ENCODE measurements around the gene FSTL1. TPM values are rescaled to one million over a fixed set of nuclear protein-coding genes. Genes with fewer than 3 reads are reported as not detected.

FSTL1 gene
- total and polyA plus RNA-seq, 2 experiments from 2014 or later, result 142 to 353 TPM

DNA sequence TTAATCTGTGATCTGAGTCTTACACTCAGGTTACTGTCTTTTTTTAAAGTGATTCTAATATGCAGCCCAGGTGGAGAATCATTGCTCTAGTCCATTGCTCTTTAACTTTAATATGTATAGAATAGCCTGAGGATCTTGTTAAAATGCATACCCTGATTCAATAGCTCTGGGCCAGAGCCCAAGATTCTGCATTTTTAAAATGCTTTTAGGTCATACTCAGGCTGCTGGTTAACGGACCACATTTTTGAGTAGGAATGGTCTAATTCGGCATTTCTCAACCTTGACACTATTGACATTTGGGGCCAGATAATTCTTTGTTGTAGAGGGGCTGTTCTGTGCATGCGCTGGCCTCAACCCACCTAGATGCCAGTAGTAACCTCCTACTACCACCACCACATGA, 20.9 kb upstream of the FSTL1 start:
- Histone ChIP-seq H3K4me1 (ENCODE audit: low read depth) (no peaks in the 10 kb centered on the region), H3K27ac (no peak overlapping the region), H3K36me3 (no peaks in the 10 kb centered on the region), H3K9me3 (ENCODE audit: low read depth) (no peaks in the 10 kb centered on the region), H3K27me3 (no peaks in the 10 kb centered on the region), H3K4me3 (no peak overlapping the region)
- peak in 1 of 2 donors; percentile 62 for DNase-seq (ENCODE audit: low read depth in 1 of 2, low spot score in 1 of 2)
- TF ChIP-seq, protein P1, sequence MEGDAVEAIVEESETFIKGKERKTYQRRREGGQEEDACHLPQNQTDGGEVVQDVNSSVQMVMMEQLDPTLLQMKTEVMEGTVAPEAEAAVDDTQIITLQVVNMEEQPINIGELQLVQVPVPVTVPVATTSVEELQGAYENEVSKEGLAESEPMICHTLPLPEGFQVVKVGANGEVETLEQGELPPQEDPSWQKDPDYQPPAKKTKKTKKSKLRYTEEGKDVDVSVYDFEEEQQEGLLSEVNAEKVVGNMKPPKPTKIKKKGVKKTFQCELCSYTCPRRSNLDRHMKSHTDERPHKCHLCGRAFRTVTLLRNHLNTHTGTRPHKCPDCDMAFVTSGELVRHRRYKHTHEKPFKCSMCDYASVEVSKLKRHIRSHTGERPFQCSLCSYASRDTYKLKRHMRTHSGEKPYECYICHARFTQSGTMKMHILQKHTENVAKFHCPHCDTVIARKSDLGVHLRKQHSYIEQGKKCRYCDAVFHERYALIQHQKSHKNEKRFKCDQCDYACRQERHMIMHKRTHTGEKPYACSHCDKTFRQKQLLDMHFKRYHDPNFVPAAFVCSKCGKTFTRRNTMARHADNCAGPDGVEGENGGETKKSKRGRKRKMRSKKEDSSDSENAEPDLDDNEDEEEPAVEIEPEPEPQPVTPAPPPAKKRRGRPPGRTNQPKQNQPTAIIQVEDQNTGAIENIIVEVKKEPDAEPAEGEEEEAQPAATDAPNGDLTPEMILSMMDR (IDR thresholded peaks at IDR 0.05; ENCODE audit: low read depth, low read length), result no peak

DNA sequence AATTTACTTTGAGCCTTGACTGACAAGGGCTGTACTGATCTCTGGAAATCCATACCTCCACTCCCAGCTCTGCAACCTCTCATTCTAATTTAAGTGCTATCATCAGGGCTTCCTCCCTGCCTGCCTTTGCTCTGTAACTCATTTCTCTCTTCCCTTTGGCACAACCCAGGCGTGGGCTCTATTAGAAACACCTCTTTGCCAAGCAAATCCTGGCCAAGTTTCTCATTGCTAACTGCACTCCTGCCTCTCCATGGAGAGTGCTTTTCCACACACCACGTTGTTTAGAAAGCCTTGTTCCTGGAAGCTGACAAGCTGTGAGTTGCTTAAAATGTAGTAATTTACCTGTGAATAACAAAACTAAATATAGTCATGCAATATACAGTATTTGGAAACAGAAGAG, 20.1 kb upstream of the FSTL1 start:
- Histone ChIP-seq H3K36me3 (no peaks in the 10 kb centered on the region), H3K27me3 (no peaks in the 10 kb centered on the region), H3K4me1 (ENCODE audit: low read depth) (no peaks in the 10 kb centered on the region), H3K4me3 (no peak overlapping the region), H3K9me3 (ENCODE audit: low read depth) (no peaks in the 10 kb centered on the region), H3K27ac (peak overlapping the region; percentile 17)
- peak in 1 of 2 donors; percentile 10 for DNase-seq (ENCODE audit: low read depth in 1 of 2, low spot score in 1 of 2)
- TF ChIP-seq, protein P1 (IDR thresholded peaks at IDR 0.05; ENCODE audit: low read depth, low read length), result no peak

DNA sequence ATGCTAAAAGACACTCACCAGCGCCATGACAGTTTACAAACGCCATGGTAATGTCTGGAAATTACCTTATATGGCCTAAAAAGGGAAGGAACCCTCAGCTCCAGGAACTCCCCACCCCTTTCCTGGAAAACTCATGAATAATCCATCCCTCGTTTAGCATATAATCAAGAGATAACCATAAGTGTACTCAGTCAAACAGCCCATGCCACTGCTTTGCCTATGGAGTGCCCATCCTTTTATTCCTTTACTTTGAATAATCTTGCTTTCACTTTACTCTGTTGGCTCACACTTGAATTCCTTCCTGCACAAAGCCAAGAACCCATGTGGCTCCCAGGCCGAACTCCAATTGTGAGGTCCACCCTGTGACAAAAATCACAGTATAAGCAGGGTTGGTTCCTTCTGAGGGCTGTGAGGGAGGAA, 19.1 kb upstream of the FSTL1 start:
- no peak for DNase-seq (ENCODE audit: low read depth in 1 of 2, low spot score in 1 of 2)
- Histone ChIP-seq H3K27ac (no peak overlapping the region), H3K27me3 (no peaks in the 10 kb centered on the region), H3K9me3 (ENCODE audit: low read depth) (no peaks in the 10 kb centered on the region), H3K4me1 (ENCODE audit: low read depth) (no peaks in the 10 kb centered on the region), H3K36me3 (no peaks in the 10 kb centered on the region), H3K4me3 (no peak overlapping the region)
- TF ChIP-seq, protein P1 (IDR thresholded peaks at IDR 0.05; ENCODE audit: low read depth, low read length), result no peak

DNA sequence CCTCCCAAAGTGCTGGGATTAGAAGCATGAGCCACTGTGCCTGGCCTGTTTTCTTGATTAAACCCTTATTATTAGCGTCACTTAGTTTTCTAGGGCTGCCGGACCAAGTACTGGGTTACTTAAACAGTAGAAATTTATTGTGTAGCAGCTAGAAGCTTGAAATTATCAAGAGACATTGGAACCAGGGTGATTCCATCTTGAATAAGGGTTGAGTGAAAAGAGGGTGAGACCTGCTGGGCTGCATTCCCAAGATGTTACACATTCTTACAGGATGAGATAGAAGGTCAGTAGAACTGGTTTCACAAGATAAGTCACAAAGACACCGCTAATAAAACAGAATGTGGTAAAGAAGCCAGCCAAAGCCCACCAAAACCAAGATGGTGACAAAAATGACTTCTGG, 18.6 kb upstream of the FSTL1 start:
- Histone ChIP-seq H3K27me3 (no peaks in the 10 kb centered on the region), H3K27ac (no peak overlapping the region), H3K4me1 (ENCODE audit: low read depth) (no peaks in the 10 kb centered on the region), H3K9me3 (ENCODE audit: low read depth) (no peaks in the 10 kb centered on the region), H3K36me3 (no peaks in the 10 kb centered on the region), H3K4me3 (no peak overlapping the region)
- DNase-seq (ENCODE audit: low read depth in 1 of 2, low spot score in 1 of 2), result peak in 1 of 2 donors; percentile 40
- TF ChIP-seq, protein P1 (IDR thresholded peaks at IDR 0.05; ENCODE audit: low read depth, low read length), result no peak

DNA sequence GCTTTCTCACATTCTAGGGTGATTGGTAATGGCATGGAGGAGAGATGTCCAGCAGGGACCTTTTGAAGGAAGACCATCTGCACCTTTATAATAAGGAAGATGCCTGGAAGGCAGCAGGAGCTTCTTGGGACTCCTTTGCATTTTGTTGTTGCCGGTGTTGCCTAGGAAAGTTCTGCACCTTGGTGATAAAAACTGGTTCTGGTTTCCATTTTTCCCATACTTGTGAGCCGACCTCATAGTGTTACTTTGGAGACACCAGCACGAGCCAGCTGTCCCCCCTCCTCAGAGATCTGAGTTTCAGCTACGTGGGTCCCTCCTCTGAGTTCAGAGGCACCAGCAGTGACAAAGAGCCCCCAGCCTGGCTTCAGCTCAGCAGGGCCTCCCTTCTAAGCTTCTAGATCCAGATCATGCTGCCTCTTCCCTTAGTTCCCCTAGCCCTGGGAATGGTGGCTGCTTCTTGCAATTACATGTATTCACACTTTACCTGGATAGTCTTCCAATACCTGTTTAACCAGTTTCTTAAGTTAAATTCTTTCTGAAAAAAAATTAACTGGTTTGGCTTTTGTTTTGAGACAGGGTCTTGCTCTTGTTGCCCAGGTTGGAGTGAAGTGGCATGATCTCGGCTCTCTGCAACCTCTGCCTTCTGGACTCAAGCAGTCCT, 18.0 kb upstream of the FSTL1 start:
- no peaks in the 10 kb centered on the region for H3K27me3 ChIP-seq
- no peaks in the 10 kb centered on the region for H3K36me3 ChIP-seq
- H3K4me3 ChIP-seq, result no peak overlapping the region
- no peak for DNase-seq (ENCODE audit: low read depth in 1 of 2, low spot score in 1 of 2)
- no peaks in the 10 kb centered on the region for H3K4me1 ChIP-seq (ENCODE audit: low read depth)
- TF ChIP-seq, protein P1 (IDR thresholded peaks at IDR 0.05; ENCODE audit: low read depth, low read length), result no peak
- no peak overlapping the region for H3K27ac ChIP-seq
- no peaks in the 10 kb centered on the region for H3K9me3 ChIP-seq (ENCODE audit: low read depth)

All from cardiac muscle cell (in vitro differentiated cells and primary cell).